Measurements from ENCODE around the gene ARL8B. TPM values are rescaled to one million over a fixed set of nuclear protein-coding genes. Genes with fewer than 3 reads are reported as not detected.

The ARL8B gene
- total RNA-seq, 1 experiment from 2014 or later, result 43.8 TPM

DNA sequence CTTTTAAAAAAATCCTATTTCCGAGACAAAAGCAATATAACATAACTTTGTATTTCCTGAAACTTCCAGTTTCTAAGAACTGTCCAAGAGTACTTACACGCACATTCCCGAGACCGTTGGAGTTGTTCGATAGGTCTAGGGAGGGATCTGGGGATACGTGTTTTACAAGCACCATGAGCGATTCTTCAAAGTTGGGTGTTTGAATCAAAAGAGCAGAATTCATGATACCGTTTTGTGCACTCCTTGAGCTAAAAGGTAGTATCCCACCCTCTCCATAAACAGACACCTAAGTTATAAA, 64.7 kb downstream of the ARL8B start:
- H3K9me2 ChIP-seq (replicated peaks; ENCODE audit: low read length), result no peaks in the 10 kb centered on the region
- H3K9me3 ChIP-seq (ENCODE audit: low read length), result no peaks in the 10 kb centered on the region
- peaks cover 11% of the 10 kb centered on the region; the same call in 1 of the 2 replicates for H4K20me1 ChIP-seq (ENCODE audit: low read length)
- peaks cover 43% of the 10 kb centered on the region for H3K79me2 ChIP-seq (ENCODE audit: low read length)
- DNase-seq (peak; percentile 33), ATAC-seq (peak; percentile 1)
- H3K36me3 ChIP-seq (ENCODE audit: low read depth, low read length), result no peaks in the 10 kb centered on the region
- H3F3A ChIP-seq (ENCODE audit: low read length, unreplicated experiment), result no peaks in the 10 kb centered on the region
- BruUV-seq (replicated peaks), result TSS peak; percentile 91
- peak overlapping the region; percentile 19 for H3K27ac ChIP-seq (ENCODE audit: low read length)
- H3K4me3 ChIP-seq (ENCODE audit: low read length), result peak overlapping the region; percentile 75
- intact Hi-C loops (cut with micrococcal nuclease), result loop anchor here (1.0 to 5.0 kb wide), 4 partner anchors 50 to 780 kb away; partner anchors contain the start of gene ARL8B
- H3K27me3 ChIP-seq (ENCODE audit: low read length), result no peaks in the 10 kb centered on the region
- peaks cover 26% of the 10 kb centered on the region; the same call in 1 of the 2 replicates for H3K4me1 ChIP-seq (ENCODE audit: insufficient read depth, low read length)
- peak overlapping the region; percentile 90 for H2AFZ ChIP-seq (ENCODE audit: low read length)
- ChIA-PET CTCF (no interaction called here), POLR2A (ENCODE audit: unreplicated experiment) (interaction anchor here (0.6 kb wide), 1 partner anchor 9 kb away, joined by 3 read pairs; no protein-coding TSS in a partner anchor)
- H3K4me2 ChIP-seq (ENCODE audit: low read length), result peak overlapping the region; percentile 97
- TF ChIP-seq EZH2 (IDR thresholded peaks at IDR 0.05; ENCODE audit: low read length, unreplicated experiment) (no peak), EZH2phosphoT487 (IDR thresholded peaks at IDR 0.05; ENCODE audit: borderline replicate concordance, low read length) (no peak), CTCF (conservative IDR thresholded peaks at IDR 0.05; ENCODE audit: low read depth, low read length) (no peak)
- peak overlapping the region; percentile 82 for H3K9ac ChIP-seq (ENCODE audit: low read length)

DNA sequence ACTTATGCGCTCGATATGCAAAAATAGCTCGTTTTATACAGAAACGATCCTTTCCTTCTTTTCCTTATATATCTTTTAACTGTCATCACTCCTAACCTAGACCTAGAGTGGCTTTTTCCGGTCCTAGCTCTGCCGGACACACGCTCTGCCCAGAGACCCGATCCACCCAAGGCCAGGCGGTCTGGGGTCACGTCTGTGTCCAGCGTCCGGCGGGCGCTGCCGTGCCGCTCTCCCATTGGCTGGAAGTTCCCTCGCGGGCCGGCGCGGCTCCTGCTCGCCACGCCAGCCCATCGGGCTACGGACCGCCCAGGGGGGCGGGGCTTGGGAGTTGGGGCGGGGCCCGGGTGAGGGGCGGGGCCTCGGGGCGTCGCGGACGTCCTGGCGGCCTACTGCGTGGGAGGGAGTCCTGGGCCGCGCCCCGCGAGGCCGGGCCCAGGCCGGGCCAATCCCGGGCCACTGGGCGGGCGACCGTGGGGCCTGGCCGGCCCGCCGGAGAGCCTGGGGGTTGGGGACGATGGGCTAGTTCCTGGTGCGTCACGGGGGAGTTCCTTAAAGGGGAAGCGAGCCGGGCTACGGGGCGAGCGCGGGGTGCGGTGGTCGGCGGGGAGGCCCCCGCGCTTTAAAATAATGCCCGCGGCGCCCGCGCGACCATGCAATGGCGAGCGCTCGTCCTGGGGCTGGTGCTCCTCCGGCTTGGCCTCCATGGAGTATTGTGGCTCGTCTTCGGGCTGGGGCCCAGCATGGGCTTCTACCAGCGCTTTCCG, 65.2 kb downstream of the ARL8B start, which contains the start of gene EDEM1:
Gene EDEM1 (plus strand): TSS at position 552 of the 764 bp plus-strand sequence. CDS start 99 bp downstream, at position 651.
- Histone ChIP-seq H3K27ac (ENCODE audit: low read length) (peak within 1 kb of the TSS; percentile 64), H3K36me3 (ENCODE audit: low read depth, low read length) (no peaks in the 10 kb centered on the region), H3K4me2 (ENCODE audit: low read length) (peak within 1 kb of the TSS; percentile 97), H3F3A (ENCODE audit: low read length, unreplicated experiment) (no peaks in the 10 kb centered on the region), H2AFZ (ENCODE audit: low read length) (peak within 1 kb of the TSS; percentile 90), H3K9me2 (replicated peaks; ENCODE audit: low read length) (no peaks in the 10 kb centered on the region), H3K9ac (ENCODE audit: low read length) (peak within 1 kb of the TSS; percentile 95), H3K27me3 (ENCODE audit: low read length) (no peaks in the 10 kb centered on the region), H3K9me3 (ENCODE audit: low read length) (no peaks in the 10 kb centered on the region), H3K4me3 (ENCODE audit: low read length) (peak within 1 kb of the TSS; percentile 83), H3K4me1 (ENCODE audit: insufficient read depth, low read length) (peaks cover 30% of the 10 kb centered on the region), H4K20me1 (ENCODE audit: low read length) (peaks cover 11% of the 10 kb centered on the region; the same call in 1 of the 2 replicates), H3K79me2 (ENCODE audit: low read length) (peaks cover 48% of the 10 kb centered on the region)
- POLR2A ChIA-PET (ENCODE audit: unreplicated experiment), result interaction anchor here (0.6 kb wide), 1 partner anchor 8 kb away, joined by 3 read pairs; no protein-coding TSS in a partner anchor
- intact Hi-C loops (cut with micrococcal nuclease), result loop anchor here (1.0 to 5.0 kb wide), 4 partner anchors 50 to 780 kb away; partner anchors contain the start of gene ARL8B
- CTCF ChIA-PET, result no interaction called here
- no peak for TF ChIP-seq EZH2 (IDR thresholded peaks at IDR 0.05; ENCODE audit: low read length, unreplicated experiment)
- TF ChIP-seq EZH2phosphoT487 (IDR thresholded peaks at IDR 0.05; ENCODE audit: borderline replicate concordance, low read length), result no peak
- TF ChIP-seq CTCF (conservative IDR thresholded peaks at IDR 0.05; ENCODE audit: low read depth, low read length), result no peak
- no TSS peak for BruUV-seq (replicated peaks)
- ATAC-seq (peak; percentile 93), DNase-seq (peak; percentile 98)

All from PC-3 (cell line).